ENCODE results near the gene NDUFAB1. TPM values are rescaled to one million over a fixed set of nuclear protein-coding genes. Genes with fewer than 3 reads are reported as not detected.

NDUFAB1 gene
- total RNA-seq, 3 donors from 2014 or later, result 101 to 126 (median 115) TPM

DNA sequence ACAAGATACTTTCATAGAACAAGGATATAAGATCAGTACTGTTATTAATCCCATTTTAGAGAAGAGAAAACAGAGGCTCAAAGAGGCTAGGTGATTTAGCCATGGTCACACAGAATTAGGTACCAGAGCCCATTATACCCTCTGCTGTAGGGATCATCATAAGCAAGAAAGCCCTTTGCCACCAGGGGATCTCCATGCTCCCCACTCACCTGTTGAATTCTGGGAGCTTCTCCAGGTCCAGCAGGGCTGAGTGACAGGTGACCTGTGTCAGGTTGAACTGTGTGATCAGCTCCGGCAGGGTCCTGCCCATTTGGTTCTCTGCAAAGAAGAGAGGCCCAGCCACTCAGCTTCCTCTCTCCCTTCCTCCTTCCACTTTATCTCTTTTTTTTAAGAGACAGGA, 63.7 kb downstream of the NDUFAB1 start:
- Histone ChIP-seq H3K4me3 (no peak overlapping the region), H3K36me3 (ENCODE audit: low read depth) (peaks cover 9% of the 10 kb centered on the region), H3K9me3 (no peaks in the 10 kb centered on the region), H3K4me1 (ENCODE audit: low read depth) (no peaks in the 10 kb centered on the region)
- DNase-seq (no peak), ATAC-seq (no peak)
- TF ChIP-seq, protein P1, sequence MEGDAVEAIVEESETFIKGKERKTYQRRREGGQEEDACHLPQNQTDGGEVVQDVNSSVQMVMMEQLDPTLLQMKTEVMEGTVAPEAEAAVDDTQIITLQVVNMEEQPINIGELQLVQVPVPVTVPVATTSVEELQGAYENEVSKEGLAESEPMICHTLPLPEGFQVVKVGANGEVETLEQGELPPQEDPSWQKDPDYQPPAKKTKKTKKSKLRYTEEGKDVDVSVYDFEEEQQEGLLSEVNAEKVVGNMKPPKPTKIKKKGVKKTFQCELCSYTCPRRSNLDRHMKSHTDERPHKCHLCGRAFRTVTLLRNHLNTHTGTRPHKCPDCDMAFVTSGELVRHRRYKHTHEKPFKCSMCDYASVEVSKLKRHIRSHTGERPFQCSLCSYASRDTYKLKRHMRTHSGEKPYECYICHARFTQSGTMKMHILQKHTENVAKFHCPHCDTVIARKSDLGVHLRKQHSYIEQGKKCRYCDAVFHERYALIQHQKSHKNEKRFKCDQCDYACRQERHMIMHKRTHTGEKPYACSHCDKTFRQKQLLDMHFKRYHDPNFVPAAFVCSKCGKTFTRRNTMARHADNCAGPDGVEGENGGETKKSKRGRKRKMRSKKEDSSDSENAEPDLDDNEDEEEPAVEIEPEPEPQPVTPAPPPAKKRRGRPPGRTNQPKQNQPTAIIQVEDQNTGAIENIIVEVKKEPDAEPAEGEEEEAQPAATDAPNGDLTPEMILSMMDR (IDR thresholded peaks at IDR 0.05), result no peak
- intact Hi-C loops (cut with DNase I, micrococcal nuclease), result no loop called here

Other genes starting within 250 kb of the NDUFAB1 start
- 10 to 100 TPM; 25.4 to 40.5 (median 32.6) TPM for gene COG7, start 143.1 kb downstream of the NDUFAB1 start, total RNA-seq
- 10 to 100 TPM; 37.9 to 62.6 (median 47.6) TPM for gene GGA2, start 85.8 kb downstream of the NDUFAB1 start, total RNA-seq
- gene EARS2, start 39.0 kb downstream of the NDUFAB1 start, total RNA-seq, result 10 to 100 TPM; 15.2 to 18.0 (median 17.2) TPM
- 10 to 100 TPM; 27.8 to 38.3 (median 28.5) TPM for gene UBFD1, start 38.6 kb downstream of the NDUFAB1 start, total RNA-seq
- gene PALB2, start 45.0 kb upstream of the NDUFAB1 start, total RNA-seq, result 10 to 100 TPM in 2 of 3 donors, 1 to 10 TPM in 1; 7.7 to 12.7 (median 11.0) TPM
- gene DCTN5, start 45.1 kb upstream of the NDUFAB1 start, total RNA-seq, result 10 to 100 TPM; 57.3 to 73.9 (median 67.7) TPM
- gene PLK1, start 82.6 kb upstream of the NDUFAB1 start, total RNA-seq, result 10 to 100 TPM in 2 of 3 donors, 1 to 10 TPM in 1; 4.7 to 28.6 (median 13.3) TPM
- 100 to 1,000 TPM in 2 of 3 donors, 10 to 100 TPM in 1; 89.4 to 263 (median 154) TPM for gene ERN2, start 116.9 kb upstream of the NDUFAB1 start, total RNA-seq
- 100 to 1,000 TPM in 2 of 3 donors, 10 to 100 TPM in 1; 97.5 to 432 (median 101) TPM for gene CHP2, start 158.7 kb upstream of the NDUFAB1 start, total RNA-seq
- gene PRKCB, start 239.7 kb upstream of the NDUFAB1 start, total RNA-seq, result 10 to 100 TPM in 1 of 3 donors, 1 to 10 TPM in 2; 7.4 to 29.0 (median 8.2) TPM

All from mucosa of descending colon (tissue), 3 donors.